HepG2 (cell line): ENCODE data around the gene TMC8. TPM values are rescaled to one million over a fixed set of nuclear protein-coding genes. Genes with fewer than 3 reads are reported as not detected.
A peak's percentile ranks its signal among the peaks of the same experiment; 100 is the strongest.

Source experiments
- ATAC-seq: fragments of 200-7000 bp; cut with Tn5 transposase; 3 replicates; pipeline ENCODE4 v1.9.1; 2020; ENCODE audit warnings: mild to moderate bottlenecking, moderate library complexity
- BruUV-seq: library from RNA; stranded (reverse); fragments of 400-500 nt; replicated peaks from 2 replicates; lab custom pipeline; 2021; lab: Mats Ljungman, UMichigan
- CTCF ChIA-PET: fragments of 300-600 bp; formaldehyde crosslinking; extraction: SDS; loops from one replicate; lab custom pipeline; 2021; ENCODE audit warnings: low total read pairs, inconsistent platforms, low intra/inter-chr PET ratio; lab: Yijun Ruan, JAX
- POLR2A ChIA-PET: fragments of 350-600 bp; sonication (Branson Sonifier 250); formaldehyde crosslinking; loops from one replicate; lab custom pipeline; 2020; ENCODE audit warnings: antibody characterized with exemption, inconsistent platforms; lab: Yijun Ruan, JAX
- DNase-seq: peaks from one replicate; pipeline ENCODE4 v3.0.0-alpha.2; 2015; ENCODE audit warnings: low spot score
- FAIRE-seq: peaks from 3 replicates; lab custom pipeline; 2011; peaks lifted over from hg19 to GRCh38; lab: Jason Lieb, UNC
- H2AFZ ChIP-seq: one replicate; pipeline ENCODE4 v1.6.1; 2011; ENCODE audit warnings: low read length, inconsistent platforms
- H3K27ac ChIP-seq: fragments of 300-600 bp; 3 replicates; pipeline ENCODE4 v1.8.0; 2011; ENCODE audit warnings: mixed run types, mild to moderate bottlenecking, mixed read lengths, low read length, inconsistent platforms; ENCODE audit not compliant: insufficient read depth; ENCODE audit errors: extremely low read length
- H3K27me3 ChIP-seq, 2 experiments: fragments of 200-600 bp in 1 of 2; 2 replicates in 1 of 2; 3 replicates in 1 of 2; pipeline versions ENCODE4 v1.6.0 to v1.8.0; 2011; ENCODE audit warnings: low read length in 2 of 2, mild to moderate bottlenecking in 2 of 2, moderate library complexity in 2 of 2, inconsistent platforms in 1 of 2; ENCODE audit not compliant: insufficient read depth in 2 of 2, control insufficient read depth in 1 of 2
- H3K36me3 ChIP-seq, 2 experiments: fragments of 200-600 bp in 1 of 2; replicated peaks in 1 of 2; 2 replicates in 1 of 2; 3 replicates in 1 of 2; pipeline versions ENCODE4 v1.5.1 to v1.8.0; 2011; ENCODE audit warnings: low read length in 2 of 2, inconsistent platforms in 1 of 2; ENCODE audit not compliant: insufficient read depth in 2 of 2, control insufficient read depth in 1 of 2
- H3K4me1 ChIP-seq: 2 replicates; pipeline ENCODE4 v1.5.1; 2012; ENCODE audit warnings: low read length, inconsistent platforms; ENCODE audit not compliant: insufficient read depth
- H3K4me2 ChIP-seq: 2 replicates; pipeline ENCODE4 v1.6.0; 2011; ENCODE audit warnings: low read depth, low read length, inconsistent platforms
- H3K4me3 ChIP-seq, 3 experiments: fragments of 200-600 bp in 1 of 3; sonication (generic), shearing (Covaris generic) in 1 of 3; replicated peaks in 1 of 3; 2 replicates each; pipeline ENCODE4 v1.5.1; 2011 to 2016; ENCODE audit warnings: low read length in 3 of 3, inconsistent platforms in 2 of 3, low read depth in 2 of 3, mild to moderate bottlenecking in 2 of 3, control low read depth in 1 of 3, mixed read lengths in 1 of 3; ENCODE audit not compliant: insufficient read depth in 1 of 3
- H3K79me2 ChIP-seq: one replicate; pipeline ENCODE4 v1.6.1; 2011; ENCODE audit warnings: low read length, inconsistent platforms; ENCODE audit not compliant: insufficient read depth
- H3K9ac ChIP-seq: 2 replicates; pipeline ENCODE4 v1.6.0; 2011; ENCODE audit warnings: mild to moderate bottlenecking, low read depth, low read length, inconsistent platforms; ENCODE audit not compliant: insufficient read depth
- H3K9me3 ChIP-seq: 2 replicates; pipeline ENCODE4 v1.5.1; 2012; ENCODE audit warnings: mild to moderate bottlenecking, low read length
- H4K20me1 ChIP-seq: 2 replicates; pipeline ENCODE4 v1.6.0; 2011; ENCODE audit warnings: inconsistent platforms, mild to moderate bottlenecking, low read length, moderate library complexity; ENCODE audit not compliant: insufficient read depth
- MBNL3 ChIP-seq: fragments of 250-450 bp; sonication (Bioruptor Pico); conservative IDR thresholded peaks from 2 replicates; pipeline ENCODE4 v1.8.0; 2022; ENCODE audit warnings: mild to moderate bottlenecking, inconsistent platforms
- NFIB ChIP-seq: sonication (generic); formaldehyde crosslinking; IDR thresholded peaks from 2 replicates; pipeline ENCODE4 v1.9.0; 2021; ENCODE audit warnings: missing genetic modification reagents, mild to moderate bottlenecking, borderline replicate concordance
- RBM39 ChIP-seq: fragments of 200-400 bp; formaldehyde crosslinking; IDR thresholded peaks from one replicate; pipeline ENCODE4 v1.6.1; 2018; ENCODE audit warnings: antibody characterized with exemption, mild to moderate bottlenecking, low read depth, low read length; ENCODE audit not compliant: poor library complexity, severe bottlenecking
- RFXAP ChIP-seq: sonication (generic); formaldehyde crosslinking; IDR thresholded peaks from 2 replicates; pipeline ENCODE4 v1.4.0; 2020; ENCODE audit warnings: missing genetic modification reagents, borderline replicate concordance
- SMC3 ChIP-seq: IDR thresholded peaks from 2 replicates; pipeline ENCODE4 v1.6.1; 2011; ENCODE audit warnings: low read length, improper control_type of control experiment
- ZNF138 ChIP-seq: sonication (generic); formaldehyde crosslinking; IDR thresholded peaks from 2 replicates; pipeline ENCODE4 v1.5.0; 2020; ENCODE audit warnings: mild to moderate bottlenecking, low read depth, missing genetic modification reagents
- ZNF761 ChIP-seq: sonication (generic); formaldehyde crosslinking; conservative IDR thresholded peaks from 2 replicates; pipeline ENCODE4 v1.4.0; 2020; ENCODE audit warnings: mild to moderate bottlenecking, missing genetic modification reagents
- WGBS: methylation state at CpG from one replicate; pipeline ENCODE4 v1.1.6; 2017; ENCODE audit warnings: low lambda C conversion rate; 5-methylcytosine and 5-hydroxymethylcytosine counted together
- in situ Hi-C: cut with HindIII; loops from 2 replicates; pipeline ENCODE4 v1.10.0; 2017; ENCODE audit warnings: low pct_unique_long_range_greater_than_20kb; ENCODE audit not compliant: extremely low pct_ligation_motif_present
- intact Hi-C: fragments of 100-400 bp; cut with micrococcal nuclease; formaldehyde crosslinking; loops from one replicate; pipeline ENCODE4 v1.10.0; 2022; ENCODE audit not compliant: unreplicated experiment
- polyA plus RNA-seq, 8 experiments: library from polyadenylated mRNA; depleted of rRNA in 3 of 8; stranded (reverse) in 7 of 8; unstranded in 1 of 8; fragments of >200 nt; fragmentation: Illumina TruSeq in 4 of 8; extraction: Trizol in 4 of 8; gene quantifications; 2 replicates each; pipeline versions ENCODE4 v1.2.1 to v1.2.3, GENCODE V29; 2011 to 2016; ENCODE audit warnings: low read depth in 4 of 8, missing spikeins in 1 of 8, mixed read lengths in 1 of 8; ENCODE audit not compliant: insufficient read depth in 1 of 8
- total RNA-seq, 5 experiments: library from RNA; depleted of rRNA; stranded (reverse); fragments of >200 nt; fragmentation: Illumina TruSeq; extraction: Trizol; gene quantifications; 2 replicates each; pipeline ENCODE4 v1.2.3, GENCODE V29; 2016; ENCODE audit warnings: low read depth in 1 of 5
- TF ChIP-seq, protein P1 (sequence below): sonication (generic); formaldehyde crosslinking; IDR thresholded peaks from 2 replicates; pipeline ENCODE4 v1.8.0; 2022; ENCODE audit warnings: missing genetic modification reagents, mild to moderate bottlenecking, borderline replicate concordance
- TF ChIP-seq, protein P2 (sequence below): sonication (generic); formaldehyde crosslinking; IDR thresholded peaks from 2 replicates; pipeline ENCODE4 v1.5.0; 2020; ENCODE audit warnings: missing genetic modification reagents
- TF ChIP-seq, protein P3 (sequence below): sonication (generic); formaldehyde crosslinking; conservative IDR thresholded peaks from 2 replicates; pipeline ENCODE4 v1.8.1; 2023; ENCODE audit warnings: missing genetic modification reagents
- TF ChIP-seq, protein P4 (sequence below): sonication (generic); formaldehyde crosslinking; IDR thresholded peaks from 2 replicates; pipeline ENCODE4 v1.4.0; 2020; ENCODE audit warnings: missing genetic modification reagents, borderline replicate concordance
- TF ChIP-seq, protein P5 (sequence below): sonication (generic); formaldehyde crosslinking; IDR thresholded peaks from 2 replicates; pipeline ENCODE4 v1.5.0; 2020; ENCODE audit warnings: mild to moderate bottlenecking, missing genetic modification reagents

The TMC8 gene
- total and polyA plus RNA-seq, 2 of the 13 experiments (the other 11 are each of a cell fraction or from before 2014, with no cell fraction given) = 0.53 to 7.8 TPM

DNA sequence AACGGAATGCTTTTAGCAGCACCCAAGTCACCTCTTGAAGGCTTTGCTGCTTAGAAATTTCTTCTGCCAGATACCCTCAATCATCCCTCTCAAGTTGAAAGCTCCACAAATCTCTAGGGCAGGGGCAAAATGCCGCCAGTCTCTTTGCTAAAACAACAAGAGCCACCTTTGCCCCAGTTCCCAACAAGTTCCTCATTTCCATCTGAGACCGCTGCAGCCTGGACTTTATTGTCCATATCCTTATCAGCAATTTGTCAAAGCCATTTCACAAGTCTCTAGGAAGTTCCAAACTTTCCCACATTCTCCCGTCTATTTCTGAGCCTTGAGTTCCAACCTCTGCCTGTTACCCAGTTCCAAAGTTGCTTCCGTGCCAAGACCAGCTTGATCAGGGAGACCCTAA lies 29.5 kb upstream of the TMC8 start (continued):
- TF ChIP-seq, protein P1, sequence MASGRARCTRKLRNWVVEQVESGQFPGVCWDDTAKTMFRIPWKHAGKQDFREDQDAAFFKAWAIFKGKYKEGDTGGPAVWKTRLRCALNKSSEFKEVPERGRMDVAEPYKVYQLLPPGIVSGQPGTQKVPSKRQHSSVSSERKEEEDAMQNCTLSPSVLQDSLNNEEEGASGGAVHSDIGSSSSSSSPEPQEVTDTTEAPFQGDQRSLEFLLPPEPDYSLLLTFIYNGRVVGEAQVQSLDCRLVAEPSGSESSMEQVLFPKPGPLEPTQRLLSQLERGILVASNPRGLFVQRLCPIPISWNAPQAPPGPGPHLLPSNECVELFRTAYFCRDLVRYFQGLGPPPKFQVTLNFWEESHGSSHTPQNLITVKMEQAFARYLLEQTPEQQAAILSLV (CRISPR knock-in tag) = no peak
- TF ChIP-seq MBNL3 (no peak), RFXAP (CRISPR knock-in tag) (no peak), RBM39 (no peak), ZNF138 (CRISPR knock-in tag) (no peak)
- TF ChIP-seq, protein P2, sequence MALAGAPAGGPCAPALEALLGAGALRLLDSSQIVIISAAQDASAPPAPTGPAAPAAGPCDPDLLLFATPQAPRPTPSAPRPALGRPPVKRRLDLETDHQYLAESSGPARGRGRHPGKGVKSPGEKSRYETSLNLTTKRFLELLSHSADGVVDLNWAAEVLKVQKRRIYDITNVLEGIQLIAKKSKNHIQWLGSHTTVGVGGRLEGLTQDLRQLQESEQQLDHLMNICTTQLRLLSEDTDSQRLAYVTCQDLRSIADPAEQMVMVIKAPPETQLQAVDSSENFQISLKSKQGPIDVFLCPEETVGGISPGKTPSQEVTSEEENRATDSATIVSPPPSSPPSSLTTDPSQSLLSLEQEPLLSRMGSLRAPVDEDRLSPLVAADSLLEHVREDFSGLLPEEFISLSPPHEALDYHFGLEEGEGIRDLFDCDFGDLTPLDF = no peak

DNA sequence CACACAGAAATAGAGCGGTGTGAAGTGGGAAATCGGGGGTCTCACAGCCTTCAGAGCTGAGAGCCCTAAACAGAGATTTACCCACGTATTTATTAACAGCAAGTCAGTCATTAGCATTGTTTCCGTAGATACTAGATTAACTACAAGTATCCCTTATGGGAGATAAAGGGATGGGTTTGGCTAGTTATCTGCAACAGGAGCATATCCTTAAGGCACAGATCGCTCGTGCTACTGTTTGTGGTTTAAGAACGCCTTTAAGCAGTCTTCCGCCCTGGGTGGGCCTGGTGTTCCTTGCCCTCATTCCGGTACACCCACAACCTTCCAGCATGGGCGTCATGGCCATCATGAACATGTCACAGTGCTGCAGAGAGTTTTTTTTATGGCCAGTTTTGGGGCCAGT lies 29.0 kb upstream of the TMC8 start:
- Histone ChIP-seq H3K27ac (no peak overlapping the region), H3K4me1 (peaks cover 25% of the 10 kb centered on the region), H3K9me3 (peaks cover 7% of the 10 kb centered on the region; the same call in 1 of the 2 replicates), H3K4me3 (no peak overlapping the region), H3K4me2 (no peak overlapping the region), H3K36me3 (peaks cover 20 to 45% of the 10 kb centered on the region in 2 experiments), H4K20me1 (no peaks in the 10 kb centered on the region), H3K9ac (no peak overlapping the region), H2AFZ (no peak overlapping the region), H3K27me3 (no peaks in the 10 kb centered on the region), H3K79me2 (no peaks in the 10 kb centered on the region)
- WGBS = 96% methylated on average over 10 of the region's 10 CpGs
- TF ChIP-seq, protein P3, sequence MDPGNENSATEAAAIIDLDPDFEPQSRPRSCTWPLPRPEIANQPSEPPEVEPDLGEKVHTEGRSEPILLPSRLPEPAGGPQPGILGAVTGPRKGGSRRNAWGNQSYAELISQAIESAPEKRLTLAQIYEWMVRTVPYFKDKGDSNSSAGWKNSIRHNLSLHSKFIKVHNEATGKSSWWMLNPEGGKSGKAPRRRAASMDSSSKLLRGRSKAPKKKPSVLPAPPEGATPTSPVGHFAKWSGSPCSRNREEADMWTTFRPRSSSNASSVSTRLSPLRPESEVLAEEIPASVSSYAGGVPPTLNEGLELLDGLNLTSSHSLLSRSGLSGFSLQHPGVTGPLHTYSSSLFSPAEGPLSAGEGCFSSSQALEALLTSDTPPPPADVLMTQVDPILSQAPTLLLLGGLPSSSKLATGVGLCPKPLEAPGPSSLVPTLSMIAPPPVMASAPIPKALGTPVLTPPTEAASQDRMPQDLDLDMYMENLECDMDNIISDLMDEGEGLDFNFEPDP = no peak
- no peak for TF ChIP-seq SMC3
- TF ChIP-seq, protein P4, sequence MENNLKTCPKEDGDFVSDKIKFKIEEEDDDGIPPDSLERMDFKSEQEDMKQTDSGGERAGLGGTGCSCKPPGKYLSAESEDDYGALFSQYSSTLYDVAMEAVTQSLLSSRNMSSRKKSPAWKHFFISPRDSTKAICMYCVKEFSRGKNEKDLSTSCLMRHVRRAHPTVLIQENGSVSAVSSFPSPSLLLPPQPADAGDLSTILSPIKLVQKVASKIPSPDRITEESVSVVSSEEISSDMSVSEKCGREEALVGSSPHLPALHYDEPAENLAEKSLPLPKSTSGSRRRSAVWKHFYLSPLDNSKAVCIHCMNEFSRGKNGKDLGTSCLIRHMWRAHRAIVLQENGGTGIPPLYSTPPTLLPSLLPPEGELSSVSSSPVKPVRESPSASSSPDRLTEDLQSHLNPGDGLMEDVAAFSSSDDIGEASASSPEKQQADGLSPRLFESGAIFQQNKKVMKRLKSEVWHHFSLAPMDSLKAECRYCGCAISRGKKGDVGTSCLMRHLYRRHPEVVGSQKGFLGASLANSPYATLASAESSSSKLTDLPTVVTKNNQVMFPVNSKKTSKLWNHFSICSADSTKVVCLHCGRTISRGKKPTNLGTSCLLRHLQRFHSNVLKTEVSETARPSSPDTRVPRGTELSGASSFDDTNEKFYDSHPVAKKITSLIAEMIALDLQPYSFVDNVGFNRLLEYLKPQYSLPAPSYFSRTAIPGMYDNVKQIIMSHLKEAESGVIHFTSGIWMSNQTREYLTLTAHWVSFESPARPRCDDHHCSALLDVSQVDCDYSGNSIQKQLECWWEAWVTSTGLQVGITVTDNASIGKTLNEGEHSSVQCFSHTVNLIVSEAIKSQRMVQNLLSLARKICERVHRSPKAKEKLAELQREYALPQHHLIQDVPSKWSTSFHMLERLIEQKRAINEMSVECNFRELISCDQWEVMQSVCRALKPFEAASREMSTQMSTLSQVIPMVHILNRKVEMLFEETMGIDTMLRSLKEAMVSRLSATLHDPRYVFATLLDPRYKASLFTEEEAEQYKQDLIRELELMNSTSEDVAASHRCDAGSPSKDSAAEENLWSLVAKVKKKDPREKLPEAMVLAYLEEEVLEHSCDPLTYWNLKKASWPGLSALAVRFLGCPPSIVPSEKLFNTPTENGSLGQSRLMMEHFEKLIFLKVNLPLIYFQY = no peak
- TF ChIP-seq, protein P5, sequence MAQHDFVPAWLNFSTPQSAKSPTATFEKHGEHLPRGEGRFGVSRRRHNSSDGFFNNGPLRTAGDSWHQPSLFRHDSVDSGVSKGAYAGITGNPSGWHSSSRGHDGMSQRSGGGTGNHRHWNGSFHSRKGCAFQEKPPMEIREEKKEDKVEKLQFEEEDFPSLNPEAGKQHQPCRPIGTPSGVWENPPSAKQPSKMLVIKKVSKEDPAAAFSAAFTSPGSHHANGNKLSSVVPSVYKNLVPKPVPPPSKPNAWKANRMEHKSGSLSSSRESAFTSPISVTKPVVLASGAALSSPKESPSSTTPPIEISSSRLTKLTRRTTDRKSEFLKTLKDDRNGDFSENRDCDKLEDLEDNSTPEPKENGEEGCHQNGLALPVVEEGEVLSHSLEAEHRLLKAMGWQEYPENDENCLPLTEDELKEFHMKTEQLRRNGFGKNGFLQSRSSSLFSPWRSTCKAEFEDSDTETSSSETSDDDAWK (CRISPR knock-in tag) = no peak
- peak; percentile 100 for TF ChIP-seq ZNF761
- TF ChIP-seq NFIB (CRISPR knock-in tag) = no peak
- FAIRE-seq (no peak), ATAC-seq (no peak), DNase-seq (no peak)
- BruUV-seq = no TSS peak
- intact Hi-C loops = no loop called here
- ChIA-PET CTCF (no interaction called here), POLR2A (no interaction called here)
- in situ Hi-C loops = no loop called here
